Left lung (tissue), 10 donors: Measurements from ENCODE around the gene MOB3B. TPM values are rescaled to one million over a fixed set of nuclear protein-coding genes. Genes with fewer than 3 reads are reported as not detected.
A peak's percentile ranks its signal among the peaks of the same experiment; 100 is the strongest.

ENCODE experiments used
- ATAC-seq: fragments of 200-7000 bp; cut with Tn5 transposase; one replicate; pipeline ENCODE4 v1.9.1; 2020; ENCODE audit warnings: moderate library complexity
- DNase-seq, 4 donors: peaks; one replicate each; pipeline ENCODE4 v3.0.0-alpha.2; 2013 to 2020
- H3K27ac ChIP-seq, 2 donors: fragments of 200-600 bp; sonication (generic) in 1 of 2; one replicate each; pipeline versions ENCODE4 v1.5.0 to v1.8.0; 2020 to 2021
- H3K27me3 ChIP-seq, 2 donors: fragments of 200-600 bp; sonication (generic) in 1 of 2; one replicate each; pipeline versions ENCODE4 v1.5.0 to v1.8.0; 2020 to 2021
- H3K36me3 ChIP-seq, 2 donors: fragments of 200-600 bp; sonication (generic) in 1 of 2; one replicate each; pipeline versions ENCODE4 v1.5.0 to v1.8.0; 2020 to 2021
- H3K4me1 ChIP-seq, 2 donors: fragments of 200-600 bp; one replicate each; pipeline ENCODE4 v1.8.0; 2021
- H3K4me3 ChIP-seq, 2 donors: fragments of 200-600 bp; sonication (generic) in 1 of 2; one replicate each; pipeline versions ENCODE4 v1.5.0 to v1.8.0; 2020 to 2021; ENCODE audit warnings: mild to moderate bottlenecking in 1 of 2
- H3K9me3 ChIP-seq, 2 donors: fragments of 200-600 bp; sonication (generic) in 1 of 2; one replicate each; pipeline versions ENCODE4 v1.5.0 to v1.8.0; 2020 to 2021
- intact Hi-C, 2 donors: fragments of 100-400 bp; cut with DNase I; formaldehyde crosslinking; loops; one replicate each; pipeline versions ENCODE4 v1.11.2 to v1.14.2; 2022
- polyA plus RNA-seq, 6 donors: library from polyadenylated mRNA; unstranded; fragments of 120-200 nt; gene quantifications; one replicate each; pipeline ENCODE4 v1.2.1, GENCODE V29; 2013; ENCODE audit not compliant: insufficient read length in 6 of 6
- total RNA-seq, 2 donors: library from RNA; stranded (reverse); fragmentation: NEBNext Ultra II Directional; extraction: Animal tissue kit (Norgen Biotek cat#: 25700); gene quantifications; one replicate each; pipeline ENCODE4 v1.2.1, GENCODE V29; 2021
- TF ChIP-seq, protein P1 (sequence below), 2 donors: fragments of 200-600 bp; sonication (generic) in 1 of 2; IDR thresholded peaks; one replicate each; pipeline versions ENCODE4 v1.5.0 to v1.8.0; 2021; ENCODE audit warnings: antibody characterized with exemption in 2 of 2
- donor health status: DM: no; HTN: yes; CAD: no.
- donor health status: DM: no; HTN: no; CAD: no.

MOB3B gene
- total and polyA plus RNA-seq, 8 donors, result 7.2 to 18.3 (median 15.8) TPM

DNA sequence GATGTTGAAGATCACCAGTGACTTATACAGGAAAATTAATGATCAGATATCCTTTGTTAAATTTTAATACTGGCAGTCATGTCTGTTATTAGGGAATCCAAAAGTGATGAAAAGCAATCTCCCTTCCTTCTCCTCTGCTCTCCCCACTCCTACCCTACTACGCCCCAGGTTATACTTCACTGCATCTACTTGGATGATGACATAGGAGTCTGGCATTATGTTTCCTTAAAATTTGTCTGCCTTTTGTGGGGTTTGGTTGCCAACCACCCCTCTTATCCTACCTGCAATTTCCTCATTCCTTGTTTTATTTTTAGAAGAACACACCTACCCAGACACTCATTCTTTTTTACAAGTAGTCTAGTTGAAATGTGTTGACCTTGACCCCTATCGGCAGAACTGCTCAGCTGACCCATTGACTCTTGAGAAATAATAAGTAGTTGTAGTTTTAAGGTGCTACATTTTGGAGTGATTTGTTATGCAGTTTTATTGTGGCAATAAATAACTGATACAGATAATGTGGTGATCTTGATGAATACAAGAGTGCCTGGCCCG, 5.1 kb upstream of the MOB3B start:
- Histone ChIP-seq H3K4me1 (peaks cover 4 to 29% of the 10 kb centered on the region in 2 donors), H3K36me3 (peaks cover 0 to 6% of the 10 kb centered on the region in 2 donors), H3K27ac (peak overlapping the region in 1 of 2 donors; percentile 5), H3K27me3 (peaks cover 0 to 2% of the 10 kb centered on the region in 2 donors), H3K4me3 (no peak overlapping the region), H3K9me3 (no peaks in the 10 kb centered on the region)
- intact Hi-C loops, result loop anchor here in 1 of 2 donors (10.0 kb wide), 1 partner anchor 200 kb away; no protein-coding TSS in a partner anchor
- ATAC-seq, result peak; percentile 62
- TF ChIP-seq, protein P1, sequence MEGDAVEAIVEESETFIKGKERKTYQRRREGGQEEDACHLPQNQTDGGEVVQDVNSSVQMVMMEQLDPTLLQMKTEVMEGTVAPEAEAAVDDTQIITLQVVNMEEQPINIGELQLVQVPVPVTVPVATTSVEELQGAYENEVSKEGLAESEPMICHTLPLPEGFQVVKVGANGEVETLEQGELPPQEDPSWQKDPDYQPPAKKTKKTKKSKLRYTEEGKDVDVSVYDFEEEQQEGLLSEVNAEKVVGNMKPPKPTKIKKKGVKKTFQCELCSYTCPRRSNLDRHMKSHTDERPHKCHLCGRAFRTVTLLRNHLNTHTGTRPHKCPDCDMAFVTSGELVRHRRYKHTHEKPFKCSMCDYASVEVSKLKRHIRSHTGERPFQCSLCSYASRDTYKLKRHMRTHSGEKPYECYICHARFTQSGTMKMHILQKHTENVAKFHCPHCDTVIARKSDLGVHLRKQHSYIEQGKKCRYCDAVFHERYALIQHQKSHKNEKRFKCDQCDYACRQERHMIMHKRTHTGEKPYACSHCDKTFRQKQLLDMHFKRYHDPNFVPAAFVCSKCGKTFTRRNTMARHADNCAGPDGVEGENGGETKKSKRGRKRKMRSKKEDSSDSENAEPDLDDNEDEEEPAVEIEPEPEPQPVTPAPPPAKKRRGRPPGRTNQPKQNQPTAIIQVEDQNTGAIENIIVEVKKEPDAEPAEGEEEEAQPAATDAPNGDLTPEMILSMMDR (IDR thresholded peaks at IDR 0.05), result no peak
- DNase-seq, result no peak

DNA sequence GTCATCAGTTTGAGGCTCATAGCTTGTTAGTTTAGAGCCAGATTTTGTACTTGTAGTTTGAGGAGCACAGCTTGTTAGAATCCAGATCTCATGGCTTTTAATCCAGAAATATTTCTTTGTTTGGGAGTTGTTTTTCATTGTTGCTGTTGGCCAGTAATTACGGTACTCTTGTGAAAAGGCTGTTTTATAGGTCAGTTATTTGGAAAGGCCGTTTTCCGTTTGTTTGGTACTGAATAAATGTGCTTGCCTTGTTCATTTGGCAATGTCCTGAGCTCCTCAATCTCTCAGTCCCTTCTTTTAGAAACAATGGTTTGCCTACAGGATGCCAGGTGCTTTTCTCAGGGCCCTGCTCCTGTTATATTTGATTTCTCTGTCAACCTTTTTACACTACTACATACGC, 4.5 kb upstream of the MOB3B start:
- intact Hi-C loops, result loop anchor here in 1 of 2 donors (10.0 kb wide), 1 partner anchor 199 kb away; no protein-coding TSS in a partner anchor
- Histone ChIP-seq H3K9me3 (no peaks in the 10 kb centered on the region), H3K27me3 (peaks cover 0 to 8% of the 10 kb centered on the region in 2 donors), H3K4me1 (peaks cover 4 to 30% of the 10 kb centered on the region in 2 donors), H3K27ac (peak overlapping the region in 1 of 2 donors; percentile 5), H3K4me3 (no peak overlapping the region), H3K36me3 (peaks cover 0 to 6% of the 10 kb centered on the region in 2 donors)
- TF ChIP-seq, protein P1 (IDR thresholded peaks at IDR 0.05), result no peak
- ATAC-seq (no peak), DNase-seq (no peak)

DNA sequence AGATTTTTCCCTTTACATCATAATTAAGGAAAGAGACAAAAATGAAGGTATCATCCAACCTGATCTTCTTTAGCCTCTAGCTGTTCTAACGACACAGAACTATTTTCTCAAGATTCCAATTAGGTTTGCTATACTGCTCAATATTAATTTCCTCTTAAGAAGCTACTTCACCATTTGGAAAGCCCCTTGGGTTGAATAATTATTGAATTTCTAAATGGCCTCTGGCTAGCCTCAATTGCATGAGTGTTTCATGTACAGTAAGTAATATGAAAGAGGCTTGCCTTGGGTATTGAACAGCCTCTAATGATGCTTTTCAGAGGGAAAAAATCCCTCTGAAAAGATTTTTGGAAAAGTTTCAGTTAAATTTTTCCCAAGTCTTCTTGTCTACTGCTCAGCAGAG, 3.7 kb upstream of the MOB3B start:
- Histone ChIP-seq H3K27me3 (peaks cover 0 to 16% of the 10 kb centered on the region in 2 donors), H3K36me3 (peaks cover 0 to 6% of the 10 kb centered on the region in 2 donors), H3K4me1 (peaks cover 4 to 37% of the 10 kb centered on the region in 2 donors), H3K4me3 (no peak overlapping the region), H3K9me3 (no peaks in the 10 kb centered on the region), H3K27ac (peak overlapping the region in 1 of 2 donors; percentile 5)
- DNase-seq (no peak), ATAC-seq (no peak)
- intact Hi-C loops, result loop anchor here in 1 of 2 donors (10.0 kb wide), 1 partner anchor 199 kb away; no protein-coding TSS in a partner anchor
- TF ChIP-seq, protein P1 (IDR thresholded peaks at IDR 0.05), result no peak

DNA sequence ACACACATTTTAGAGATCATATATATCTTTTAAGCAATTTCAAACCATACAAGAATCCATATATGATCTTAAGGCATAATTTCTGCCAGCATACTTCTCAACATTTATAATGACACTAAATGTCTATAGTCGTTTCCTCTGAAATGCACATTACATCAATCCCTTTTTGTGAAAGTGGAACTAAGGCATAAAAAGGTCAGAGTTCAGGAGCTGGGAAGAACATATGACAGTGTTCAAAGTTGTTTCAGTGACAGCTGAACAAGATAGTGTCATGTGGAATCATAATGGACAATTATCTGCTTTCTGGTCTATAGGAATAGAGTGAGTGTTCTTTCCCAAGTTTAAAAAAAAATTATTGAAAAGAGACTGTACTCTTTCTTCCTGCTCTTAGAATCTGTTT, 2.4 kb upstream of the MOB3B start:
- intact Hi-C loops, result loop anchor here in 1 of 2 donors (10.0 kb wide), 1 partner anchor 197 kb away; no protein-coding TSS in a partner anchor
- H3K27me3 ChIP-seq, result peaks cover 0 to 26% of the 10 kb centered on the region in 2 donors
- no peak overlapping the region for H3K27ac ChIP-seq
- TF ChIP-seq, protein P1 (IDR thresholded peaks at IDR 0.05), result no peak
- peaks cover 0 to 6% of the 10 kb centered on the region in 2 donors for H3K36me3 ChIP-seq
- H3K4me3 ChIP-seq, result no peak overlapping the region
- H3K4me1 ChIP-seq, result peaks cover 4 to 46% of the 10 kb centered on the region in 2 donors
- ATAC-seq (no peak), DNase-seq (no peak)
- no peaks in the 10 kb centered on the region for H3K9me3 ChIP-seq

DNA sequence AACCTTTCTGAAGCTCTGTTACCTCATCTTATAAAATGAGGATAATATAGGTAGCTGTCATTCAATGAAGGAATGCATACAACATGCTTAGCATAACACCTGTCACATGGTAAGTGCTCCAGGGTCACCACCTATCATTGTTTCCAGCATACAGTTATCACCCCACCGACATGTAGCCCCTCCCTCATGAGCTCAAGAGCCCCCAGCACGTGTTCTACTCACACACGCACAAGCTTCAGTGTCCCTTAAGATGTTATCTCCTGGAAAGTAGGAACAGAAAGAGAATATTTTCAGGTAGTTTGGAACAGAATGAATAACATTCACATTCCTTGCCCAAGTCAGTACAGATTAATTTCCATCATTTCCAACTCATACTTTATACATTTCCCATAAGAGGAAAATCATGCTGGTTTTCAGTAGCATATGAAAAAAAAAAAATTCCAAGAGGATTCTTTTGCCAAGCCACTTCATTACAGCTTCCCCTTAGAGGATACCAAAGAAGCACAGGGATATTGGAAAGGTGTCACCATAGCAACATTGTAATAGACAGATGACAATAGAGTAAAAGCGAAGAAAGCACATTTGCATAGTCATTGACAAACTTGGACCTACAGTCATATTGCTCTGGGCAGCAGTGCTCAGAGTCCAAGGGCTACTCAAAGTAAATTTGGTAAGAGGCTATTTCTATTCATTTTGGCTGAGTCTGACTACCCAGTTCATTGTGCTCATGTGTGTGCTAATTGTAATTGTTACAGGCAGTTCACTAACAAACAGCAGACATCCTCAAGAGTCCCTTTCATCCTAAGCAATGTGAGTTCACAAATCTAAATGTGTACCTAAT, 1.5 kb upstream of the MOB3B start:
- peaks cover 4 to 46% of the 10 kb centered on the region in 2 donors for H3K4me1 ChIP-seq
- intact Hi-C loops, result loop anchor here in 1 of 2 donors (10.0 kb wide), 1 partner anchor 196 kb away; no protein-coding TSS in a partner anchor
- no peak for ATAC-seq
- TF ChIP-seq, protein P1 (IDR thresholded peaks at IDR 0.05), result no peak
- H3K9me3 ChIP-seq, result no peaks in the 10 kb centered on the region
- peaks cover 0 to 26% of the 10 kb centered on the region in 2 donors for H3K27me3 ChIP-seq
- H3K36me3 ChIP-seq, result peaks cover 0 to 6% of the 10 kb centered on the region in 2 donors
- H3K27ac ChIP-seq, result no peak overlapping the region
- no peak overlapping the region for H3K4me3 ChIP-seq
- no peak for DNase-seq
